Measurements from ENCODE around the gene UTP25. TPM values are rescaled to one million over a fixed set of nuclear protein-coding genes. Genes with fewer than 3 reads are reported as not detected.
"Not testable (repeated sequence)": the region's sequence is repeated elsewhere in the genome, so short reads cannot be mapped to it uniquely, and the experiment has no call there.

UTP25 gene
- total RNA-seq, 1 experiment from 2014 or later, result 4.8 TPM

DNA sequence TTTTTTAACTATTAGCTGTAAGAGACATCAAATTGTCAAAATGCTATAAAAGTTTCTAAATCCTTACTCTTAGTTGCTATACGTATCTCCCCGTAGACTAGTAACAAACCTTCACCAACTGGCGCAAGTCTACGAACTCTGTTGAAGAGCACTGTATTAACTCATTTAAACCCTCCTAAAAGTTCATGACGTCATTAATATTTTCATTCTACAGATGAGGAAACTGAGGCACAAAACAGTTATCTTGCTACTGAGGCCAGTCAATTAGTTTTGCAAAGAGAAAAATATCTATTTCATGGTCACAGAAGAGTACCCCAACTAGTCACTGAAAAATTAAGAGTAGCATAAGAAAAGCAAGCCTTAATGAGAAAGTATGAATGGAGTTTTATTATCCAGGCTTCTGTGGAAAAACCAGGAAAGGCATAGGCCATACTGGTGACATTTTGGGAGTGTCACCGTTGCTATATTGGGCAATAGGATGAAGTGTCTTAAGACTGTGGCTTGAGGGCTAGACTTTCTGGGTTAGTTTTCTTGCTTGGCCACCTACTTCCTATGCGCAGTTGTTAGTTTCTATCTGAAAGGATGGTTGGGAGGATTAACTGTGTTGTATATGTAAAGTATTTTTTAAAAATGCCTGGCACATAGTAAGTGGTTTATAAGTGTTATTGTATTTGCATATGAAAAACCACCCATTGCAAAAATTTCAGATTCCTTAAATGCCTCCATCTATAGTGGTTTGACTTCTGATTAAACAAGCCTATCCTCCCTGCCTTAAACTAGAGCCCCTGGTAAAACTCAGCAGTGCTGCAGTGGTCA lies 57.8 kb downstream of the UTP25 start:
- Mint-ChIP-seq H3K36me3 (no peaks in the 10 kb centered on the region), H3K4me1 (peaks cover 5% of the 10 kb centered on the region), H3K27me3 (ENCODE audit: low read depth) (no peaks in the 10 kb centered on the region; the same call in 1 of the 2 replicates), H3K4me3 (no peak overlapping the region), H3K9me3 (peaks cover 6% of the 10 kb centered on the region), H3K27ac (no peak overlapping the region)
- ChIA-PET CTCF (interaction anchor here (1.0 kb wide), 1 partner anchor 10 kb away, joined by 3 read pairs; no protein-coding TSS in a partner anchor), POLR2A (no interaction called here)
- DNase-seq (ENCODE audit: low spot score), result no peak
- no peak for ATAC-seq
- TF ChIP-seq NFATC4 (CRISPR knock-in tag; IDR thresholded peaks at IDR 0.05) (no peak), NR3C1 (CRISPR knock-in tag; conservative IDR thresholded peaks at IDR 0.05; ENCODE audit: low read depth) (no peak), ATF3 (CRISPR knock-in tag; conservative IDR thresholded peaks at IDR 0.05) (no peak), FOXK1 (CRISPR knock-in tag; IDR thresholded peaks at IDR 0.05) (no peak), AFF4 (CRISPR knock-in tag; IDR thresholded peaks at IDR 0.05; ENCODE audit: borderline replicate concordance) (no peak), ETV6 (CRISPR knock-in tag; IDR thresholded peaks at IDR 0.05) (no peak), E2F1 (CRISPR knock-in tag; IDR thresholded peaks at IDR 0.05) (no peak)
- TF ChIP-seq, protein P1, sequence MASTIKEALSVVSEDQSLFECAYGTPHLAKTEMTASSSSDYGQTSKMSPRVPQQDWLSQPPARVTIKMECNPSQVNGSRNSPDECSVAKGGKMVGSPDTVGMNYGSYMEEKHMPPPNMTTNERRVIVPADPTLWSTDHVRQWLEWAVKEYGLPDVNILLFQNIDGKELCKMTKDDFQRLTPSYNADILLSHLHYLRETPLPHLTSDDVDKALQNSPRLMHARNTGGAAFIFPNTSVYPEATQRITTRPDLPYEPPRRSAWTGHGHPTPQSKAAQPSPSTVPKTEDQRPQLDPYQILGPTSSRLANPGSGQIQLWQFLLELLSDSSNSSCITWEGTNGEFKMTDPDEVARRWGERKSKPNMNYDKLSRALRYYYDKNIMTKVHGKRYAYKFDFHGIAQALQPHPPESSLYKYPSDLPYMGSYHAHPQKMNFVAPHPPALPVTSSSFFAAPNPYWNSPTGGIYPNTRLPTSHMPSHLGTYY (CRISPR knock-in tag; IDR thresholded peaks at IDR 0.05), result no peak

- ChIA-PET POLR2A (no interaction called here), CTCF (interaction anchor here (1.0 kb wide), 1 partner anchor 10 kb away, joined by 3 read pairs; no protein-coding TSS in a partner anchor)
- DNase-seq (ENCODE audit: low spot score), result no peak
- H3K36me3 Mint-ChIP-seq, result no peaks in the 10 kb centered on the region
- TF ChIP-seq ZNF396 (CRISPR knock-in tag; IDR thresholded peaks at IDR 0.05; ENCODE audit: borderline replicate concordance) (no peak), MXD4 (CRISPR knock-in tag; IDR thresholded peaks at IDR 0.05; ENCODE audit: borderline replicate concordance) (no peak), ZNF671 (CRISPR knock-in tag; IDR thresholded peaks at IDR 0.05) (no peak), IRF2 (CRISPR knock-in tag; IDR thresholded peaks at IDR 0.05; ENCODE audit: borderline replicate concordance, low read depth) (no peak), NFE2L1 (CRISPR knock-in tag; IDR thresholded peaks at IDR 0.05) (no peak)
- no peak for ATAC-seq
- H3K9me3 Mint-ChIP-seq, result peaks cover 6% of the 10 kb centered on the region
- H3K27ac Mint-ChIP-seq, result no peak overlapping the region
- no peaks in the 10 kb centered on the region; the same call in 1 of the 2 replicates for H3K27me3 Mint-ChIP-seq (ENCODE audit: low read depth)
- H3K4me1 Mint-ChIP-seq, result peaks cover 5% of the 10 kb centered on the region
- H3K4me3 Mint-ChIP-seq, result no peak overlapping the region
Measured at GRCh38 chr1:209886219-209886536, 58.4 kb downstream of the UTP25 start.

DNA sequence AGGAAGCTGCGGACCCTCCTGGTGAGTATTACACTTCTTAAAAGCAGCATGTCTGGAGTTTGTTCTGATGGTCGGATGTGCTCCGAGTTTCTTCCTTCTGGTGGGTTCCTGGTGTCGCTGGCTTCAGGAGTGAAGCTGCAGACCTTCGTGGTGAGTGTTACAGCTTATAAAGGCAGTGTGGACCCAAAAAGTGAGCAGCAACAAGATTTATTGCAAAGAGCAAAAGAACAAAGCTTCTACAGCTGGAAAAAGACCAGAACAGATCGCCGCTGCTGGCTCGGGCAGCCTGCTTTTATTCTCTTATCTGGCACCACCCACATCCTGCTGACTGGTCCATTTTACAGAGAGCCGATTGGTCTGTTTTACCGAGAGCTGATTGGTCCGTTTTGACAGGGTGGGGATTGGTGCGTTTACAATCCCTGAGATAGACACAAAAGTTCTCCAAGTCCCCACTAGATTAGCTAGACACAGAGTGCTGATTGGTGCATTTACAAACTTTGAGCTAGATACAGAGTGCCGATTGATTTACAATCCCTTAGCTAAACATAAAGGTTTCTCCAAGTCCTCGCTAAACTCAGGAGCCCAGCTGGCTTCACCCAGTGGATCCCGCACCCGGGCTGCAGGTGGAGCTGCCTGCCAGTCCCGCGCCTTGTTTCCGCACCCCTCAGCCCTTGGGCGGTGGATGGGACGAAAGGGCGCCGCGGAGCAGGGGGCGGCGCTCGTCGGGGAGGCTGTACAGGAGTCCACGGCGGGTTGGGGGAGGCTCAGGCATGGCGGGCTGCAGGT lies 60.7 kb downstream of the UTP25 start:
- ATAC-seq; H3K9me3 Mint-ChIP-seq; H3K27me3 Mint-ChIP-seq (ENCODE audit: low read depth); H3K36me3 Mint-ChIP-seq; H3K4me1 Mint-ChIP-seq; H3K4me3 Mint-ChIP-seq; POLR2A ChIA-PET; H3K27ac Mint-ChIP-seq: not testable (repeated sequence)
- peak; percentile 32 for DNase-seq (ENCODE audit: low spot score)
- CTCF ChIA-PET, result interaction anchor here (0.8 to 3.5 kb wide), 4 partner anchors 12 to 105 kb away, joined by 3 to 20 read pairs (median 4); no protein-coding TSS in a partner anchor
